Keratinocyte (primary cell): ENCODE results near the gene PCDHGC4. TPM values are rescaled to one million over a fixed set of nuclear protein-coding genes. Genes with fewer than 3 reads are reported as not detected.

ENCODE experiments used
- DNase-seq: peaks from one replicate; pipeline ENCODE4 v3.0.0-alpha.2; 2011; ENCODE audit warnings: low read depth, missing footprints, low spot score
- FAIRE-seq: peaks from 2 replicates; lab custom pipeline; 2011; peaks lifted over from hg19 to GRCh38; lab: Jason Lieb, UNC
- H2AFZ ChIP-seq: 2 replicates; pipeline ENCODE4 v1.6.0; 2012; ENCODE audit warnings: low read length, control low read depth, inconsistent platforms; ENCODE audit not compliant: control insufficient read depth
- H3K27ac ChIP-seq: 2 replicates; pipeline ENCODE4 v1.5.1; 2011; ENCODE audit warnings: low read length; ENCODE audit not compliant: control insufficient read depth, insufficient read depth
- H3K27me3 ChIP-seq: 3 replicates; pipeline ENCODE4 v1.6.0; 2011; ENCODE audit warnings: low read length; ENCODE audit not compliant: control insufficient read depth, insufficient read depth; ENCODE audit errors: extremely low read depth
- H3K36me3 ChIP-seq, 2 experiments: 2 replicates in 1 of 2; 3 replicates in 1 of 2; pipeline ENCODE4 v1.5.1; 2011; ENCODE audit warnings: low read length in 2 of 2, mild to moderate bottlenecking in 1 of 2; ENCODE audit not compliant: control insufficient read depth in 2 of 2, insufficient read depth in 2 of 2; ENCODE audit errors: extremely low read depth in 1 of 2
- H3K4me1 ChIP-seq: 3 replicates; pipeline ENCODE4 v1.5.1; 2011; ENCODE audit warnings: low read length; ENCODE audit not compliant: control insufficient read depth, insufficient read depth; ENCODE audit errors: extremely low read depth
- H3K4me2 ChIP-seq: 3 replicates; pipeline ENCODE4 v1.6.0; 2011; ENCODE audit warnings: low read depth, low read length; ENCODE audit not compliant: control insufficient read depth, insufficient read depth; ENCODE audit errors: extremely low read depth
- H3K4me3 ChIP-seq, 3 experiments: fragments of 200-600 bp in 1 of 3; sonication (generic) in 1 of 3; 2 replicates in 2 of 3; 3 replicates in 1 of 3; pipeline ENCODE4 v1.5.1; 2011 to 2016; ENCODE audit warnings: low read length in 3 of 3, mild to moderate bottlenecking in 3 of 3, control low read depth in 2 of 3, inconsistent platforms in 1 of 3, low read depth in 1 of 3, mixed read lengths in 1 of 3, mixed run types in 1 of 3, moderate library complexity in 1 of 3; ENCODE audit not compliant: control insufficient read depth in 2 of 3, insufficient read depth in 2 of 3; ENCODE audit errors: extremely low read depth in 1 of 3
- H3K79me2 ChIP-seq: 2 replicates; pipeline ENCODE4 v1.6.0; 2012; ENCODE audit warnings: low read length; ENCODE audit not compliant: control insufficient read depth, insufficient read depth
- H3K9ac ChIP-seq: 3 replicates; pipeline ENCODE4 v1.6.0; 2011; ENCODE audit warnings: low read length; ENCODE audit not compliant: control insufficient read depth, insufficient read depth; ENCODE audit errors: extremely low read depth
- H3K9me1 ChIP-seq: 3 replicates; pipeline ENCODE4 v1.6.0; 2011; ENCODE audit warnings: low read length; ENCODE audit not compliant: control insufficient read depth, insufficient read depth; ENCODE audit errors: extremely low read depth
- H3K9me3 ChIP-seq: 2 replicates; pipeline ENCODE4 v1.5.1; 2012; ENCODE audit warnings: low read depth, low read length; ENCODE audit not compliant: control insufficient read depth
- H4K20me1 ChIP-seq: 3 replicates; pipeline ENCODE4 v1.6.0; 2011; ENCODE audit warnings: low read length; ENCODE audit not compliant: control insufficient read depth, insufficient read depth; ENCODE audit errors: extremely low read depth
- CTCF ChIP-seq, 3 experiments: IDR thresholded peaks in 1 of 3; conservative IDR thresholded peaks in 1 of 3; optimal IDR thresholded peaks in 1 of 3; 2 replicates in 2 of 3; 3 replicates in 1 of 3; pipeline versions ENCODE3 to v1.5.1; 2011; ENCODE audit warnings: low read length in 3 of 3, mild to moderate bottlenecking in 3 of 3, moderate library complexity in 2 of 3, control low read depth in 1 of 3, inconsistent platforms in 1 of 3; ENCODE audit not compliant: insufficient read depth in 2 of 3; ENCODE audit errors: extremely low read depth in 1 of 3
- EZH2 ChIP-seq: IDR thresholded peaks from one replicate; pipeline ENCODE4 v1.6.1; 2012; ENCODE audit warnings: inconsistent platforms, mild to moderate bottlenecking, low read length, moderate library complexity
- dilution Hi-C: fragments of 300-500 bp; cut with MboI; formaldehyde crosslinking; loops from one replicate; pipeline ENCODE4 v1.7.0; 2020; ENCODE audit warnings: low sequenced_read_pairs; ENCODE audit not compliant: extremely low pct_ligation_motif_present
- polyA plus RNA-seq, 5 experiments: library from polyadenylated mRNA; depleted of rRNA in 3 of 5; stranded (reverse) in 3 of 5; stranded (forward) in 1 of 5; unstranded in 1 of 5; fragments of >200 nt; gene quantifications; 1 replicate in 1 of 5; 2 replicates in 3 of 5; 3 replicates in 1 of 5; pipeline versions ENCODE4 v1.2.1 to v1.2.3, GENCODE V29; 2011 to 2012; ENCODE audit warnings: missing spikeins in 2 of 5, low read depth in 1 of 5, low replicate concordance in 1 of 5

Gene PCDHGC4
- polyA plus RNA-seq, 1 donor (not counting 4 experiments of a cell fraction or from before 2014, with no cell fraction given) = 0.13 TPM

- Histone ChIP-seq H3K27ac (no peak overlapping the region), H2AFZ (no peak overlapping the region), H3K4me3 (no peak overlapping the region), H3K36me3 (peaks cover 0 to 18% of the 10 kb centered on the region in 2 experiments), H3K9ac (no peak overlapping the region), H3K4me2 (no peak overlapping the region), H4K20me1 (no peaks in the 10 kb centered on the region), H3K9me1 (no peaks in the 10 kb centered on the region), H3K79me2 (no peaks in the 10 kb centered on the region), H3K9me3 (no peaks in the 10 kb centered on the region), H3K4me1 (peaks cover 3% of the 10 kb centered on the region), H3K27me3 (no peaks in the 10 kb centered on the region)
- dilution Hi-C loops = no loop called here
- FAIRE-seq (no peak), DNase-seq (no peak)
- TF ChIP-seq EZH2 (no peak), CTCF (optimal IDR thresholded peaks at IDR 0.05 in 1 of 3, IDR thresholded peaks at IDR 0.05 in 1 of 3, conservative IDR thresholded peaks at IDR 0.05 in 1 of 3; ENCODE audit: extremely low read depth in 1 of 3, insufficient read depth in 2 of 3, low read length in 3 of 3) (no peak)
Measured at GRCh38 chr5:141503681-141504080, 18.9 kb downstream of the PCDHGC4 start.

GRCh38 chr5:141504216-141504615 lies 19.4 kb downstream of the PCDHGC4 start:
- Histone ChIP-seq H3K9ac (no peak overlapping the region), H3K27me3 (no peaks in the 10 kb centered on the region), H3K79me2 (no peaks in the 10 kb centered on the region), H2AFZ (no peak overlapping the region), H3K36me3 (peaks cover 0 to 16% of the 10 kb centered on the region in 2 experiments), H3K9me1 (no peaks in the 10 kb centered on the region), H3K9me3 (no peaks in the 10 kb centered on the region), H3K4me3 (no peak overlapping the region), H4K20me1 (no peaks in the 10 kb centered on the region), H3K27ac (no peak overlapping the region), H3K4me1 (peaks cover 8% of the 10 kb centered on the region), H3K4me2 (no peak overlapping the region)
- DNase-seq = no peak
- FAIRE-seq = no peak
- TF ChIP-seq EZH2 = no peak
- no peak for TF ChIP-seq CTCF (optimal IDR thresholded peaks at IDR 0.05 in 1 of 3, IDR thresholded peaks at IDR 0.05 in 1 of 3, conservative IDR thresholded peaks at IDR 0.05 in 1 of 3; ENCODE audit: extremely low read depth in 1 of 3, insufficient read depth in 2 of 3, low read length in 3 of 3)
- dilution Hi-C loops = no loop called here
